ENCODE results near the gene TRABD2B. TPM values are rescaled to one million over a fixed set of nuclear protein-coding genes. Genes with fewer than 3 reads are reported as not detected.

TRABD2B gene
- total and polyA plus RNA-seq, 2 donors (not counting 3 experiments of a cell fraction or from before 2014, with no cell fraction given): not detected

DNA sequence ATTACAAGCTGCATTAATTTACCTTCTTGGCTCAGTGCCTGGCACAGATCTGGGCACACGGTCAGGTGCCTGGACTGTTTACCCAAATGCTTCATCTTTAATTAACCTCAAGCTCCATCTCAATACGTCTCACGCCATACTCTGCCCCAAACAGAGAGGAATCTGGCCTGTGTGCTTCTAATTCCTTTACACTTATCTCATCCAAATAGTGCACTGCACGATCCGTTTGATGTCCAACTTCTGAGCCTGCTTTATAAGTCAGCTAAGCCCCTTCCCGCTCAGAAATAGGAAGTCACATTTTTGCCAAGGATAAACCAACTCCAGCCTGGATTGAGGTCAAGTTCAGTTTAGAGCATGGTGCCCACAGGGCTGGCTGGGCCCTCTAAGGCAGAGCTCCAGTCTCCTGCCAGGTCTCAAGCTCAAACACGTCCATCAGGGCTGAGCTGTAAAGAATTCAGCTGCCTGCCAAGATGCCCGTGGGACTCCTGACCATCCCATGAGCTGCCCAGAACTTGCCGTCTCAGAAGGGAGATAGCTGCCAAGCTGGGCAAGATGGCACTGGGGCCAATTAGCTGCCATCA is 233.5 kb downstream of the TRABD2B start:
- Histone ChIP-seq H3K4me1 (ENCODE audit: control insufficient read depth, extremely low read depth, insufficient read depth, low read length) (no peaks in the 10 kb centered on the region), H3K4me3 (replicated peaks in 1 of 3; ENCODE audit: insufficient read depth in 1 of 3, low read depth in 1 of 3, low read length in 3 of 3) (no peak overlapping the region), H3K36me3 (ENCODE audit: control insufficient read depth in 2 of 2, extremely low read depth in 1 of 2, insufficient read depth in 2 of 2, low read length in 2 of 2) (no peaks in the 10 kb centered on the region), H2AFZ (ENCODE audit: low read depth, low read length) (no peak overlapping the region), H3K79me2 (ENCODE audit: control insufficient read depth, insufficient read depth, low read length) (no peaks in the 10 kb centered on the region), H3K27ac (ENCODE audit: insufficient read depth, low read depth, low read length) (no peak overlapping the region), H3K9me1 (replicated peaks; ENCODE audit: control insufficient read depth, extremely low read depth, insufficient read depth, low read length) (no peaks in the 10 kb centered on the region), H3K4me2 (ENCODE audit: insufficient read depth, low read length) (no peak overlapping the region), H3K9me3 (replicated peaks; ENCODE audit: control insufficient read depth, insufficient read depth, low read length) (no peaks in the 10 kb centered on the region), H3K27me3 (ENCODE audit: control insufficient read depth in 2 of 2, insufficient read depth in 2 of 2, low read length in 2 of 2) (no peaks in the 10 kb centered on the region), H3K9ac (replicated peaks; ENCODE audit: extremely low read depth, insufficient read depth, low read length) (no peak overlapping the region), H4K20me1 (replicated peaks; ENCODE audit: control insufficient read depth, extremely low read depth, insufficient read depth, low read length) (no peaks in the 10 kb centered on the region)
- TF ChIP-seq JUN (IDR thresholded peaks at IDR 0.05; ENCODE audit: borderline replicate concordance, insufficient read depth, insufficient read length, low read depth) (no peak), CTCF (IDR thresholded peaks at IDR 0.05; ENCODE audit: extremely low read depth in 1 of 2, insufficient read depth in 1 of 2, low read depth in 1 of 2, low read length in 2 of 2) (no peak), GATA2 (IDR thresholded peaks at IDR 0.05; ENCODE audit: insufficient read depth, insufficient read length, low read depth, low read length) (no peak), MYC (IDR thresholded peaks at IDR 0.05; ENCODE audit: low read depth, low read length) (no peak), POLR2AphosphoS5 (IDR thresholded peaks at IDR 0.05; ENCODE audit: insufficient read depth, low read depth, low read length) (no peak), EZH2 (IDR thresholded peaks at IDR 0.05; ENCODE audit: borderline replicate concordance, low read depth, low read length, severe bottlenecking) (no peak), POLR2A (IDR thresholded peaks at IDR 0.05; ENCODE audit: low read depth, low read length) (no peak), MAX (IDR thresholded peaks at IDR 0.05; ENCODE audit: insufficient read depth, insufficient read length) (no peak), FOS (IDR thresholded peaks at IDR 0.05; ENCODE audit: borderline replicate concordance, insufficient read depth, low read length) (no peak)
- intact Hi-C loops (cut with micrococcal nuclease) (no loop called here), dilution Hi-C loops (cut with MboI; ENCODE audit: extremely low pct_ligation_motif_present, low sequenced_read_pairs) (no loop called here)
- POLR2A ChIA-PET: no interaction called here
- no TSS peak for BruUV-seq (replicated peaks)
- DNase-seq (ENCODE audit: low read depth, low spot score) (no peak), FAIRE-seq (no peak)
- CTCF ChIA-PET: interaction anchor here (0.8 to 1.5 kb wide), 2 partner anchors 9 to 38 kb away, joined by 3 read pairs; no protein-coding TSS in a partner anchor
